Bone marrow (tissue), 2 donors: ENCODE measurements around the gene DGKG.

Experiments used
- DNase-seq, 2 donors: peaks; one replicate each; lab custom pipeline; 2025; lab: John Stamatoyannopoulos, UW

DGKG gene

GRCh38 chr3:186361762-186362536, at the start of gene DGKG:
Gene DGKG (minus strand): TSS chr3:186362234. CDS start chr3:186320459, 41,775 bp downstream.
- DNase-seq, result peak; percentile 59 to 62

- no peak for DNase-seq
Measured at GRCh38 chr3:186411089-186411488, 49.1 kb upstream of the DGKG start.

- DNase-seq, result no peak
Measured at GRCh38 chr3:186406669-186407635, 44.9 kb upstream of the DGKG start.

GRCh38 chr3:186401556-186401955, 39.5 kb upstream of the DGKG start:
- DNase-seq, result no peak

GRCh38 chr3:186400662-186401061, 38.6 kb upstream of the DGKG start:
- DNase-seq, result no peak

GRCh38 chr3:186400026-186400425, 38.0 kb upstream of the DGKG start:
- no peak for DNase-seq

GRCh38 chr3:186394566-186395217, 32.7 kb upstream of the DGKG start:
- DNase-seq, result no peak

GRCh38 chr3:186386883-186387560, 25.0 kb upstream of the DGKG start:
- no peak for DNase-seq

GRCh38 chr3:186385856-186386602, 24.0 kb upstream of the DGKG start:
- DNase-seq, result no peak

- DNase-seq, result peak in 1 of 2 donors; percentile 23
Measured at GRCh38 chr3:186383026-186383993, 21.3 kb upstream of the DGKG start.

GRCh38 chr3:186382217-186382885, 20.3 kb upstream of the DGKG start:
- no peak for DNase-seq

- DNase-seq, result no peak
Measured at GRCh38 chr3:186381424-186382216, 19.6 kb upstream of the DGKG start.

GRCh38 chr3:186380622-186381380, 18.8 kb upstream of the DGKG start:
- DNase-seq, result no peak

- no peak for DNase-seq
Measured at GRCh38 chr3:186375443-186375842, 13.4 kb upstream of the DGKG start.

- DNase-seq, result no peak
Measured at GRCh38 chr3:186374376-186374775, 12.3 kb upstream of the DGKG start.

GRCh38 chr3:186369217-186369616, 7.2 kb upstream of the DGKG start:
- DNase-seq, result no peak

- no peak for DNase-seq
Measured at GRCh38 chr3:186368717-186369116, 6.7 kb upstream of the DGKG start.

- DNase-seq, result peak in 1 of 2 donors; percentile 26
Measured at GRCh38 chr3:186368176-186368575, 6.1 kb upstream of the DGKG start.
